Stomach (tissue), 4 donors: ENCODE measurements around the gene SYT7.
A peak's percentile ranks its signal among the peaks of the same experiment; 100 is the strongest.

ENCODE experiments used
- CTCF ChIP-seq, 7 experiments: fragments of 450-650 bp in 4 of 7; fragments of 200-600 bp in 3 of 7; sonication (generic) in 3 of 7; IDR thresholded peaks; one replicate each; pipeline ENCODE4 v1.5.1; 2016 to 2019; ENCODE audit warnings: antibody characterized with exemption in 7 of 7, control low read depth in 2 of 7, mild to moderate bottlenecking in 1 of 7
- EP300 ChIP-seq: sonication (generic); formaldehyde crosslinking; IDR thresholded peaks from one replicate; pipeline ENCODE4 v1.6.1; 2017; ENCODE audit warnings: antibody characterized with exemption
- POLR2A ChIP-seq, 4 donors: fragments of 450-650 bp; IDR thresholded peaks; one replicate each; pipeline ENCODE4 v1.6.1; 2016; ENCODE audit warnings: antibody characterized with exemption in 4 of 4, control low read depth in 2 of 4, mild to moderate bottlenecking in 1 of 4, moderate library complexity in 1 of 4
- POLR2AphosphoS5 ChIP-seq, 3 donors: sonication (generic); formaldehyde crosslinking; IDR thresholded peaks; one replicate each; pipeline ENCODE4 v1.6.1; 2016; ENCODE audit warnings: antibody characterized with exemption in 3 of 3

GRCh38 chr11:61477727-61478148 is 103.1 kb downstream of the SYT7 start:
- TF ChIP-seq POLR2A (IDR thresholded peaks at IDR 0.05) (no peak), CTCF (IDR thresholded peaks at IDR 0.05) (peak in 6 of 7 experiments; percentile 64 to 96 (median 88)), POLR2AphosphoS5 (IDR thresholded peaks at IDR 0.05) (no peak), EP300 (no peak)
